HG03442 (cell line): ENCODE measurements around the gene FHIT.

Source experiments
- ATAC-seq: cut with Tn5 transposase; IDR thresholded peaks from one replicate; pipeline ENCODE4 v1.9.1; 2021; ENCODE audit warnings: mild to moderate bottlenecking, moderate library complexity; ENCODE audit not compliant: unreplicated experiment

FHIT gene

DNA sequence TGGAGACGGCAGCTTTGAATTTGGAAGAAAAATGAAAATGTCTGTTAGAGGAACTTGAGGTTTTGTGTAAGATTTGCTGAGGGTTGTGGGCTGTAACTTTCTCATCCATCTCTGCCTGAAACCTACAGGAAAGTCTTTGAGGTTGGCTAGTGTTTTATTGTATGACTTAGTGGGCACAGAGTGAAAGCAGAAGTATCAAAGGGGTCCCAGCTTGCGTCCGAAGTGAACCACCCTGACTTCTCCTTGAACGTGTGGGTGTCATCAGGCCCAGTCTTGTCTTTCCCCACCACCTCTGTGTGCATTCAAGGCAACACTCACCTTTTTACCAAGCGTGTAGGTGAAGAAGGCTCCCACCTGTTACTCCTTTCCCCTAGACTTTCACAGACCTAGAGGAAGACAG lies 1519.3 kb downstream of the FHIT start:
- ATAC-seq = peak; percentile 76

DNA sequence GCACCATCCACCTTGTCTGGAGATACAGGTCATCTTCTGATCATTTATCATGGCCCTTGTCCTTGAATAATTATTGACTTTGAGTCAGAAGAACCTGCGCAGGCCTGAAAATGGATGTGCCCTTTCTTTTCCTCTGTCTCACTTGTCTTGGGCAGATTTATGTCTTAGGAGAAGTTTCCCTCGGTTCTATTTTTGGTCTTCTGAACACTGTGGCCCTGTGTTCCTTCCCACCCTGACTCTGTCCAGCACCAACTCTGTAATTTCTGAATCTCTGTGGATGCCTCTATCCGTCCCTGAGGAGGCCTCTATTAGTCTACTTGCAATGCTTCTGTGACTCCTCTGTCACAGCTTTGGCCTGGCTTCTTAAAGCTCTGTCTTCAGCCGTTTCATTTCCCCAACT lies 1520.7 kb downstream of the FHIT start:
- no peak for ATAC-seq

DNA sequence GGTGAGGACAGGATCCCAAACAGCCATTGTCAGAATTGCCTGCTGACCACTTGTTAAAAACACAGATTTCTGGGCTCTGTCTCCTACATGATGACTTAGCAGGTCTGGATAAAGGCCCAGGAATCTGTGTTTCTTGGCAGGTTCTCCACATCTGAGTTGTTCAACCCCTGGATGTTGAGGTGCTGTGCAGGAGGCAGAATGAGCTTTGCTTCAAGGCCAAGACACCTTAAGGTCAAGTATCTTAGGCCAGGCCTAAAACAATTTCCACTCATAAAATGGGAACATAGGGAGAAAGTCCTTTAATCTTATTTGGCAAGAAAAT lies 1522.7 kb downstream of the FHIT start:
- ATAC-seq = no peak

DNA sequence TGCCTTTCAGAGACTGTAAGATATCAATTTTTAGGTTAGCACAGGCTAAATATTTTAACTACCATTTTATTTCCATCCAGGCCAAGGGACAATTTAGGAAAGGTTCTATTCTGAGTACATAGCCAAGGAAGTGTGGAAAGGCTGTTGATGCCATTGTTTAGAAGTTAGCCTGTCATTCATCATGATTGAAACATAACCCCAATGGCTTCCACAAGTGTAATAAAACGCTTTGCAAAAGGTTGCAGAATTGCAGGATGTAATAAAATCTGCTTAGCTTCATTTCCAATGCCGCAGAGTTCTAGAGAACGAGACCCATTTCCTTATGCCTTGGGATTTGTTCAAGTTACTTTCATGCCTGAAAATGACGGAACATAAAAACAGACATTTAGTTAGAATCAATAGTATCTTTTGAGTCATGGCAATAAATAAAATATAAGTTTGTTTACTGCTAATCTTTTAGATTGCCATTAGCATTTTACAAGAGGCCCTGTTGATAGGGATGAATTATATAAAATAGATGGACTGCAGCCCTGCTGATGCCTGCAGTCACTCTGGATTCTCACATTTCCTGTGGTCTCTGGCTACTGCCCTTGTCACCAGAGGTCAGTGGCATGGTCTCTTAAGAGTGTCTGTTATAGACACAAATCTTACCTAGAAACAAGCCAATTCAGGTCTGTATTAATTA lies 1523.2 kb downstream of the FHIT start:
- no peak for ATAC-seq

GRCh38 chr3:59726279-59726678 lies 1525.0 kb downstream of the FHIT start:
- no peak for ATAC-seq

DNA sequence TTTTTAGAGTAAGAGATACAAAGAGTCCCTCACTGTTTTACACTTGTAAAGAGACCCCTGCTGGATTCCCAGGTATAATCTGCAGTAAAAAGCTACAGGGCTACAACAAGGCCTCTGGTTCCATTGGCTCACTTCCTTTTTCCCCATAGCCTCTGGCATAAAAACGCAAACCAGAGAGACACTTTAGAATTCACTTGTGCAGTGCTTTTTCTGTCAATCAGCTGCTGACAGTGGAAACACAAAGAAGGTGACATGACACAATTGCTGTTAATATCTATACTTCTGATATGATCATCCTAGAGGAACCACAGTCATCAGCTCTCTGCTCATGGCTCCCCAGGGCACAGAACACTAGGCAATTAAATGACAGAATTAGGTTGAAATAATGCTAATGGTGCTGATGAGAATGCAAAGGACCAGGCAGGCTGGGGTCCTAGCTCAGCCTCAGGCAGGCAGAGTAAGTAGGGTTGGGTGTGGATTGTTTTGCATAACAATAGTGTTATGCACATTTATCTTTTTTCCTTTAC lies 1533.5 kb downstream of the FHIT start:
- ATAC-seq = no peak

DNA sequence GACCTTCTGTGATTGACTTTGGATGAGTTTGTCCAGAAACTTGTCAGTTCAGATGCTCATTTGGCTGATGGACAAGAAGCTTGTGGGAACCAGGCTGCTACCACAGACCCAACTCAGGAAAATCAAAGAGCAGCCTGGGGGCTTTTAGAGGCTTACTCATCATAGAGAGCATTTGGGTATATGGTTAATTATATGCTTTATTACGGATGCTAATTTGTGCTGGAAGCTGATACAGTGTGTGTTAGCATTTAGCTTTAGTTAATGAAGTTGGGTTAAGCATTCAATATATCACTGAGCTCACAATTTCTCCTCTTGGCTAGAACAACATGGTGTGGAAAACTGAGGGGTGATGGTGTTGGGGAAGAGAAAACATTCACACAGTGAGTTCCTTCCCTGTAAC lies 1537.2 kb downstream of the FHIT start:
- no peak for ATAC-seq

DNA sequence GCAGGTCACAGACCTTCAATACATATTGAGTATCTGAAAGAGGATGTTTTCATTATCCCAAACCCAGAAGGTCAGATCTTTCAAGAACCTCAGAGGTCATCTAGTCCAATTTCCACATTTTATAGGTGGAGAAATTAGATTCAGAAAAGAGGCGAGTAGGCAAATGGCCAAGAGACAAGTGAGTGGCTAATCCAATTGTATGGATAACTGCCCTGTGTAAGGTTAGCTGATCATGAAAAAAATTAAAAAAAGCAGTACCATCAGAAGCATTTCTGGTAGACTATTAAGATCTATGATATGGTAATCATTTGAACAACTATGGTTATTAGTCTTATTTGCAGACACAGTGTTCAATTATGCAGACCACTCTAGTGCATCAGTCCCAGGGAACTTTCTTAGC lies 1540.7 kb downstream of the FHIT start:
- no peak for ATAC-seq

GRCh38 chr3:59709702-59710553 lies 1541.3 kb downstream of the FHIT start:
- ATAC-seq = no peak

DNA sequence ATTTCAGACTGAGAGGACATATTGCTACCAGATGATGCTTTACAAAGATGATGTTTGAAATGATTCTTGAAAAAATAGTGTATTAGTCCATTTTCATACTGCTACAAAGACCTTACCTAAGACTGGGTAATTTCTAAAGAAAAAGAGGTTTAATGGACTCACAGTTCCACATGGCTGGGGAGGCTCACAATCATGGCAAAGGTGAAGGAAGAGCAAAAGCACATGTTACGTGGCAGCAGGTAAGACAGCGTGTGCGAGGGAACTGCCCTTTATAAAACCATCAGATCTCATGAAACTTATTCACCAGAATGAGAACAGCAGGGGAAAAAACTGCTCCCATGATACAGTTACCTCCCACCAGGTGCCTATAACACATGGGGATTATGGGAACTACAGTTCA lies 1543.0 kb downstream of the FHIT start:
- ATAC-seq = no peak

- no peak for ATAC-seq
Observed at GRCh38 chr3:59704292-59704691, 1547.0 kb downstream of the FHIT start.

GRCh38 chr3:59699648-59700320 lies 1551.5 kb downstream of the FHIT start:
- ATAC-seq = no peak
